AG04450 (cell line): ENCODE measurements around the gene SHISA9. TPM values are rescaled to one million over a fixed set of nuclear protein-coding genes. Genes with fewer than 3 reads are reported as not detected.

Experiments used
- CTCF ChIA-PET: fragments of 300-600, 350-600 bp; formaldehyde crosslinking; extraction: SDS; loops from one replicate; lab custom pipeline; 2022; ENCODE audit warnings: antibody characterized with exemption, inconsistent platforms; lab: Charles Lee
- POLR2A ChIA-PET: fragments of 350-600 bp; formaldehyde crosslinking; extraction: SDS; loops from one replicate; lab custom pipeline; 2021; ENCODE audit warnings: antibody characterized with exemption, inconsistent platforms; lab: Yijun Ruan, JAX
- DNase-seq: peaks from one replicate; pipeline ENCODE4 v3.0.0-alpha.2; 2011; ENCODE audit warnings: low read depth, low spot score
- H3K27ac ChIP-seq: one replicate; pipeline ENCODE4 v1.5.1; 2012; ENCODE audit warnings: low read depth, low read length, control low read depth
- H3K27me3 ChIP-seq: one replicate; pipeline ENCODE4 v1.6.0; 2012; ENCODE audit warnings: low read length; ENCODE audit not compliant: control insufficient read depth, insufficient read depth
- H3K4me3 ChIP-seq: 2 replicates; pipeline ENCODE4 v1.5.1; 2011; ENCODE audit warnings: mild to moderate bottlenecking, low read depth, low read length, control low read depth
- H3K9me3 ChIP-seq: 2 replicates; pipeline ENCODE4 v1.5.1; 2012; ENCODE audit warnings: low read length; ENCODE audit not compliant: control insufficient read depth, insufficient read depth
- polyA plus RNA-seq: library from polyadenylated mRNA; depleted of rRNA; stranded (reverse); fragments of >200 nt; gene quantifications from 2 replicates; pipeline ENCODE4 v1.2.3, GENCODE V29; 2011
- TF ChIP-seq, protein P1 (sequence below): IDR thresholded peaks from 2 replicates; pipeline ENCODE4 v1.5.1; 2011; ENCODE audit warnings: low read depth, low read length, control low read depth, inconsistent platforms

The SHISA9 gene
- polyA plus RNA-seq, 1 experiment: not detected

DNA sequence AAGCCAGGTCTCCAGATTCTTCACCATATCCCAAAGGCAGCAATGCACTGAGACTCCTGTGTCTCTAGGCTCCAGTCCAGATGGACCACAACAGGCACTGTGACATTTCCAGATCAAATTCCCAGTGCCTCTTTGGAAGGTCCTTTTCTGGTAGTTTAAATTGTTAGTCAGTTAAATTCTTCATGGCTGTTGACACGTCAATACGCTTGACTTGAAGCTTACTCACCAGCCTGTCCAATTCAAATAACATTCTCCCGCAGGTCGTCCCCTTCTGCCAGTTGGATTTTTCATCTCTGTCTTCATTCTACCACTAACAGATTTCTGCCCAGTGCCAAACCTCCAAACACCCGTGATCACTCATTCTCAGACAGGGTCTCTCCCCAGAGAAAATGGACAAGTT is 86.7 kb downstream of the SHISA9 start:
- no peaks in the 10 kb centered on the region for H3K27me3 ChIP-seq
- no peak for DNase-seq
- ChIA-PET POLR2A (no interaction called here), CTCF (no interaction called here)
- H3K27ac ChIP-seq: no peak overlapping the region
- TF ChIP-seq, protein P1, sequence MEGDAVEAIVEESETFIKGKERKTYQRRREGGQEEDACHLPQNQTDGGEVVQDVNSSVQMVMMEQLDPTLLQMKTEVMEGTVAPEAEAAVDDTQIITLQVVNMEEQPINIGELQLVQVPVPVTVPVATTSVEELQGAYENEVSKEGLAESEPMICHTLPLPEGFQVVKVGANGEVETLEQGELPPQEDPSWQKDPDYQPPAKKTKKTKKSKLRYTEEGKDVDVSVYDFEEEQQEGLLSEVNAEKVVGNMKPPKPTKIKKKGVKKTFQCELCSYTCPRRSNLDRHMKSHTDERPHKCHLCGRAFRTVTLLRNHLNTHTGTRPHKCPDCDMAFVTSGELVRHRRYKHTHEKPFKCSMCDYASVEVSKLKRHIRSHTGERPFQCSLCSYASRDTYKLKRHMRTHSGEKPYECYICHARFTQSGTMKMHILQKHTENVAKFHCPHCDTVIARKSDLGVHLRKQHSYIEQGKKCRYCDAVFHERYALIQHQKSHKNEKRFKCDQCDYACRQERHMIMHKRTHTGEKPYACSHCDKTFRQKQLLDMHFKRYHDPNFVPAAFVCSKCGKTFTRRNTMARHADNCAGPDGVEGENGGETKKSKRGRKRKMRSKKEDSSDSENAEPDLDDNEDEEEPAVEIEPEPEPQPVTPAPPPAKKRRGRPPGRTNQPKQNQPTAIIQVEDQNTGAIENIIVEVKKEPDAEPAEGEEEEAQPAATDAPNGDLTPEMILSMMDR: no peak
- no peak overlapping the region for H3K4me3 ChIP-seq
- peaks cover 26% of the 10 kb centered on the region for H3K9me3 ChIP-seq

DNA sequence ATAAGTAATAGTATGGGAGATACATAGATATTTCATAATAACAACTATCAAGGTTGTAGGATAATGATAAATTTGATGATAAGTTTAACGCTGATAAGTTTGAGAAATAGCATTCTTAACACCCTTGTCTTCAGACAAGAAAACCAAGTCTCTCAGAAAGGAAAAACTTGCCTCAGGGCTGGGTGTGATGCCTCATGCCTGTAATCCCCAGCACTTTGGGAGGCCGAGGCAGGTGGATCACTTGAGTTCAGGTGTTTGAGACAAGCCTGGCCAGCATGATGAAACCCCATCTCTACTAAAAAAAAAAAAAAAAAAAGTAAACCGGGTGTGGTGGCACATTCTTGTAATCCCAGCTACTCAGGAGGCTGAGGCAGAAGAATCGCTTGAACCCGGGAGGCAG is 90.7 kb downstream of the SHISA9 start:
- DNase-seq: no peak
- Histone ChIP-seq H3K27me3 (no peaks in the 10 kb centered on the region), H3K27ac (no peak overlapping the region), H3K9me3 (peaks cover 36% of the 10 kb centered on the region), H3K4me3 (no peak overlapping the region)
- CTCF ChIA-PET: no interaction called here
- TF ChIP-seq, protein P1: no peak
- POLR2A ChIA-PET: no interaction called here

DNA sequence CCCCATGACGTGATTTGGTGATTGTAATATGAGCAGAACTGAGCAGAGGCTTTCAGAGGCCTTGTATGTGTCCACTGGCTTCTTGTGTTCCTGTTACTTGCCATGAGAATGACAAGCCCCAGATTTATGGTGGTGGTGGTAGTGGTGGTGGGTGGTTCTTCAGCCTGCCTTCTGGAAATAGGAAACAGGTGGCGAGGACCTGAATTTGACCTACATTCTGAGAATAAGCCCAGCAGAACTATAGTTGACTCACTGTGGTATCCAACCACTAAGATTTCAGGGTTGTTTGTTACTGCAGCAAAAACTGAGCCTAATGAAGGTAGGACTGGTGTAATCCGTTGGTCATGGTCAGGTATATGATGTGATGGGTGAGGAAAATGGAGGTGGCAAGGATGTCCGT is 93.0 kb downstream of the SHISA9 start:
- CTCF ChIA-PET: no interaction called here
- POLR2A ChIA-PET: no interaction called here
- Histone ChIP-seq H3K27me3 (no peaks in the 10 kb centered on the region), H3K4me3 (no peak overlapping the region), H3K9me3 (peaks cover 25% of the 10 kb centered on the region), H3K27ac (no peak overlapping the region)
- TF ChIP-seq, protein P1: no peak
- DNase-seq: no peak

DNA sequence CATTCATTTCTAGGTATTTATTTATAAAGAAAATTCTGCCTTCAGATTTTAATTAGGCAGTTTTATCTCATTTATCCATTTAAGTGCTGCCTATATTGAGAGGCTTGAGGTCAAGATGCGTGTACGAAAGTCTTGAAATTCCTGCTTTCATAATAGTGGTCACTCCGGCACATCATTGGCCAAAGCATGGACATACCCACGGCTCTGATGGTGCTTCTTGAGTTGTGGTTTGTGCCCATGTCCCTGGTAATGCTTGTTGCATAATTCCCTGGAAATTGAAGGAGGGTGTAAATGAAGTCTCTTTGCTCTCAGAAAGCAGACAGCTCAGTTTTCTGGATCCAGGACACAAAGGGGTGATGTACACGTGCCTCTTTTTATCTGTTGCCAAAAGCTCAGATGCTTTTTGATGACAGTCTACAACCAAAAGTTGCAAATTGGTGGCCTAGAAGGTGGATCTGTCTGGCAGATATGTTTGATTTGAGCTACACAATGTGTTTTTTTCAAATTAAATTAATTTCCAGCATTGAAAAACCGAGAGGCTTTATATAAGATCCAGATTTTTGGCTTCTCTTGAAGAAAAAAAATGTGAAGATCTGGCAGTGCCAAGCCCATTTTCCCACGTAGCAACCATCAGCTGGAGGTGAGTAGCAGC is 94.4 kb downstream of the SHISA9 start:
- POLR2A ChIA-PET: no interaction called here
- H3K27me3 ChIP-seq: no peaks in the 10 kb centered on the region
- DNase-seq: no peak
- H3K27ac ChIP-seq: no peak overlapping the region
- no peak overlapping the region for H3K4me3 ChIP-seq
- H3K9me3 ChIP-seq: peaks cover 27% of the 10 kb centered on the region
- TF ChIP-seq, protein P1: no peak
- CTCF ChIA-PET: no interaction called here

DNA sequence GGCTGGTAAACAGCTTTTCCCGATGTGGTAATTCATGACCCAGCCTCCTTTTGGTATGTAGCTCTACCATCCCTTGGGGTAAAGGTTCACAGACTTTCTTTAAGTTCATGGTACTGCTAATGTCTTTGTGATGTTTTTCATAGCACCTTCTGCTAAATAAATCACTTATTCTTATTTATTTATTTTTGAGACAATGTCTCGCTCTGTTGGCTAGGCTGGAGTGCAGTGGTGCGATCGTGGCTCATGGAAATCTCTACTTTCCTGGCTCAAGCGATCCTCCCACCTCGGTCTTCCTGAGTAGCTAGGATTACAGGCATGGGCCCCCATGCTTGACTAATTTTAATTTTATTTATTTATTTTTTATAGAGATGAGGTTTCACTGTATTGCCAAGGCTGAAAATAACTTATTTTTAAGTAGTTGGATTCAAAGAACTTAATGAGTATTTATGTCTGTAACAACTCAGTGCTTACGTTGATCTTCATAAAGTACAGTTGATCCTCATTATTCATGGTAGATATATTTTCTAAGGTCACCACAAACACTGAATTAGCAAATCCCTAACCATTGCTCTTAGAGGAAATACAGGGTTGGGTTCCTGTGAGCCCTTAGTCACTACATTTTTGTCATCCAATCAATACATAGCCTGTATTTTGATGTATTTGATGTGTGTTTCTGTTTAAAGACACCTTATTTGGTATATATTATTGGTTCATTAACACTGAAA is 97.1 kb downstream of the SHISA9 start:
- Histone ChIP-seq H3K27ac (no peak overlapping the region), H3K4me3 (no peak overlapping the region)
- CTCF ChIA-PET: no interaction called here

More for the DNA sequence above, 97.1 kb downstream of the SHISA9 start:
- DNase-seq: no peak
- TF ChIP-seq, protein P1: no peak
- no peaks in the 10 kb centered on the region for H3K27me3 ChIP-seq
- H3K9me3 ChIP-seq: peaks cover 35% of the 10 kb centered on the region
- POLR2A ChIA-PET: no interaction called here
